ENCODE data around the gene SCART1.
"Not testable (repeated sequence)": the region's sequence is repeated elsewhere in the genome, so short reads cannot be mapped to it uniquely, and the experiment has no call there.

DNA sequence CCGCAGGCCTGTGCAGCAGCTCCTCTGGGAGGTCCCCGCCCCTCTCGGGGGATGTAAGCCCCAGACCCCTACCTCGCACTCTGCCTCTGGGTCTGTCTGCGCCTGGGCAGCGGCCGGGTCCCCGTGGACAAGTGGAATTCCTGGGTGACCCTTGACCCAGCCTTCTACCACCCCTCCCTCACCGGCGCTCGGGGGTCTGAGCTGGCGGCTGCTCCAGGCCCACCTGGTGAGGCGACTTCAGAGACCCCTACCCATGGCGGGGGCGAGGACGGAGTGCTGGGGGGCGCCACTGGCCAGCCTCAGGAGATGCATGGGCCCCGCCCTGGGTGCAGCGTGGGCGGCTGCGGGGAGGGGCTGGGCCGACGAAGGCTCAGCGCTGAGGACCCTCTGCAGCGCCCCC, 21.0 kb upstream of the SCART1 start:
- TF ChIP-seq POLR2A (IDR thresholded peaks at IDR 0.05): not testable (repeated sequence)
- TF ChIP-seq, protein P1, sequence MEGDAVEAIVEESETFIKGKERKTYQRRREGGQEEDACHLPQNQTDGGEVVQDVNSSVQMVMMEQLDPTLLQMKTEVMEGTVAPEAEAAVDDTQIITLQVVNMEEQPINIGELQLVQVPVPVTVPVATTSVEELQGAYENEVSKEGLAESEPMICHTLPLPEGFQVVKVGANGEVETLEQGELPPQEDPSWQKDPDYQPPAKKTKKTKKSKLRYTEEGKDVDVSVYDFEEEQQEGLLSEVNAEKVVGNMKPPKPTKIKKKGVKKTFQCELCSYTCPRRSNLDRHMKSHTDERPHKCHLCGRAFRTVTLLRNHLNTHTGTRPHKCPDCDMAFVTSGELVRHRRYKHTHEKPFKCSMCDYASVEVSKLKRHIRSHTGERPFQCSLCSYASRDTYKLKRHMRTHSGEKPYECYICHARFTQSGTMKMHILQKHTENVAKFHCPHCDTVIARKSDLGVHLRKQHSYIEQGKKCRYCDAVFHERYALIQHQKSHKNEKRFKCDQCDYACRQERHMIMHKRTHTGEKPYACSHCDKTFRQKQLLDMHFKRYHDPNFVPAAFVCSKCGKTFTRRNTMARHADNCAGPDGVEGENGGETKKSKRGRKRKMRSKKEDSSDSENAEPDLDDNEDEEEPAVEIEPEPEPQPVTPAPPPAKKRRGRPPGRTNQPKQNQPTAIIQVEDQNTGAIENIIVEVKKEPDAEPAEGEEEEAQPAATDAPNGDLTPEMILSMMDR (IDR thresholded peaks at IDR 0.05): not testable (repeated sequence)

All from right lobe of liver (tissue), 4 donors.